GM18502 (cell line): ENCODE data around the gene SLC22A5.

ENCODE experiments used
- ATAC-seq: cut with Tn5 transposase; IDR thresholded peaks from one replicate; pipeline ENCODE4 v1.9.1; 2021; ENCODE audit warnings: mild to moderate bottlenecking; ENCODE audit not compliant: unreplicated experiment, poor library complexity

SLC22A5 gene

DNA sequence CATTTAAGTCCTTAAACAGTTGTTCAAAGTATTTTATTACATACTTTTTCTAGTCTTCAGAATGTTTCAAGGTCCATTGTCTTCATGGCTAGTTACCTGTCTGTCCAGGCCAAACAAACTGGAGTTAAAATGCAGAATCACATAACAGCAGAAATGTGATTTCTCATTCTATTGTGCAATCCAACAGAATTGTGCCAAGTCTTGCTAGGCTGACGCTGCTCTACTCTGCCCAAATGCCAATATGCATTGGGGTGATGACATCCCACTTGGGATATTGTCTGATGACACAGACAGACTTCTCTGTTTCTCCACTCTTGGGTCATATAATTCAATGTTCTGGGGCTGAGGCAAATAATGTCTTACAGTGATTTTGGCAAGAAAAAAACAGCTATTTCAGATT lies 5.2 kb upstream of the SLC22A5 start:
- ATAC-seq = no peak

DNA sequence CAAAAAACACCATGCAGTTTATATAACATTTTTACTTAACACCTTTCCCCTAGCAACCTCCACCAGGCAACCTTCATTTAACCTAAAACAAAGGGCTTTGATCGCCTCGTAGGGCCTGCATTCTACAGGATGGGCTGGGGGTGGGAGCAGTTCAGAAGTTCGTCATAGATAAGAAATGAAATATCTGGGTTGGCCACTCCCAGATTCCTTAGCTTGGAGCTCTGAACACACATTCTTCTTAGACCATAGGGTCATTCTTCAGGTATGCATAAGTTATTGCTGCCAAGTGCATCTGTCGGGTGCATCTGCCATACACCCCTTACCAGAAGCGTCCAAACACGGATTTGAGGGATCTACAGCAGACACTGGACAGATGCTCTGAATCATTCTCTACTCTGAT lies 4.3 kb upstream of the SLC22A5 start:
- no peak for ATAC-seq

DNA sequence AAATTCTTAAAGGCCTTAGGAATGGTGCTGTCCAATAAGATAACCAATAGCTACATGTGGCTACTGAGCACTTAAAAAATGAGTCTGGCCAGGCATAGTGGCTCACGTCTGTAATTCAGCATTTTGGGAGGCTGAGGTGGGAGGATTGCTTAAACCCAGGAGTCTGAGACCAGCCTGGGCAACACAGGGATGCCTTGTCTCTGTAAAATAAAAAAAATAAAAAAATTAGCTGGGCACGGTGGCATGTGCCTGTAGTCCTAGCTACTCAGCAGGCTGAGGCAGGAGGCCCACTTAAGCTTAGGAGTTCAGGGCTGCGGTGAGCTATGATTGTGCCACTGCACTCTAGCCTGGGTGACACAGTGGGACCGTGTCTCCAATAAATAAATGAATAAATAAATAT lies 1.3 kb upstream of the SLC22A5 start:
- ATAC-seq = no peak

DNA sequence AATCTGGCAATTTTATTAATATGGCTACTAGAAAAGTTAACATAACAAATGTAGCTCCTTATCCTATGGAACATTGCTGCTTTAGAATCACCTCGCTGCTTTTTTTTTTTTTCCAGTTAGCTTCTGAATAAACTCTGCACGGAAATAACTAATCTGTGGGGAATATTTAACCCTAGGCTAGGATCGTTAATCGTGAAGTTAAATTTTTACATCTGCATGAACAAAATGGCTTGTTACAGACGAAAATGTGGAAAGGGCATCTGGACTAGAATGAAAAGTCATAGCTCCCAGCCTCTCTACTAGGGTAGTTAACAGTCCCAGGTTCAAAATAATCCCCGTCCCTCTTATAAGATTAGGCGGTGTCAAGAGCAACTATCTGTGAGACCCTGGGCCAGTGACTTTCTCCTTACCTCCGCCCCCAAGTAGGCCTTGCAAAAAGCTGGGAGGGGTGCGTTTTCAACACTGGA lies 470 bp upstream of the SLC22A5 start:
- ATAC-seq = no peak

DNA sequence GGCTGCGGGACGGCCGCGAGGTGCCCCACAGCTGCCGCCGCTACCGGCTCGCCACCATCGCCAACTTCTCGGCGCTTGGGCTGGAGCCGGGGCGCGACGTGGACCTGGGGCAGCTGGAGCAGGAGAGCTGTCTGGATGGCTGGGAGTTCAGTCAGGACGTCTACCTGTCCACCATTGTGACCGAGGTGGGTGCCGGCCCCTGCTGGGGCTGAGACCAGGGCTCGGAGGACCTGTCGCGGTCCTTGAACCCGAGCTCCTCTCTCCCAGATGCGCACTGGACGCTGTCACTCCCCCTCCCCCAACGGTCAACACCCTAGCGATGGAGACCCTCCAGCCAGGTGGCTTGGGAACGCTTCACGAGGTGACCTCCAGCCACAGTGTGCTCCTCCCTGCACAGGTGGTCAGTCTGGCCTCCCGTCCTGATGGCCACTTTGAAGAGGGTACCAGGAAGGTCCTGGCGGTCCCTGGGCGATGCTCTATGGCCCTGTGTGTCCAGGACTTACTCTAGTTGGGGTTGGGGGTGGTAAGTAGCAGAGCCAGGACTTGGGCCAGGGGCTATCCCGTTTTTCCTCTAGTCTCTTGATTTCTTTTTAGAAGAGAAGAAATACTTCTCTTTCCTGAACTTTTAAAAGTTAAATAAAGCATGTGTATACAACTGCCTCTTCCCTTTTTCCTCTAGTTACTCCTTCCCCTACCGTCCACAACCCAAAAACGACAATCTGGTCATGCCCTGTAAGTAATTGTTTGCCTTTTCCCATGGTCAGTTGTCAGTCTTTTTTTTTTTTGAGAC lies 866 bp downstream of the SLC22A5 start:
- ATAC-seq = peak; percentile 2

DNA sequence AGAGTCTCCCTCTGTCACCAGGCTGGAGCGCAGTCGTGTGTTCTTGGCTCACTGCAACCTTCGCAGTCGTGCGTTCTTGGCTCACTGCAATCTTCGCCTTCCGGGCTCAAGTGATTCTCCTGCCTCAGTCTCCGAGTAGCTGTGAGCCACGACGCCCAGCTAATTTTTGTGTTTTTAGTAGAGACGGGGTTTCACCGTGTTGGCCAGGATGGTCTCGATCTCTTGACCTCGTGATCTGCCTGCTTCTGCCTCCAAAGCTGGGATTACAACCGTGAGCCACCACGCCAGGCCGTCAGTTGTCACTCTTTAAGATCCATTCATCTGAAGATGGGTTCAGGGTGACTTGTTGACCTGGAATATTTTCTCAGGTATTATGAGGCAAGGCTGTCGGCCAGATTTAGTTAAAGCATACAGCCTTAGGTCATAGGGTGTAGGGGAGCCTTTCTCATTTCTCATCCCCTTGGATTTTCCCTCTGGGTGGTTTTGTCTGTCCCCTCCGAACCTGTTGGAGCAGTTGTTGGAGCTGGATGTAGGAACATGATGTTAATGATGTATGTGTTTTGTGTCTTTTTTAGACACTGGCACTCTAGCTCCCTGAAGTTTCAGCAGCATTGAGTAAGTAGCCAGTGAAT lies 1.6 kb downstream of the SLC22A5 start:
- ATAC-seq = no peak

DNA sequence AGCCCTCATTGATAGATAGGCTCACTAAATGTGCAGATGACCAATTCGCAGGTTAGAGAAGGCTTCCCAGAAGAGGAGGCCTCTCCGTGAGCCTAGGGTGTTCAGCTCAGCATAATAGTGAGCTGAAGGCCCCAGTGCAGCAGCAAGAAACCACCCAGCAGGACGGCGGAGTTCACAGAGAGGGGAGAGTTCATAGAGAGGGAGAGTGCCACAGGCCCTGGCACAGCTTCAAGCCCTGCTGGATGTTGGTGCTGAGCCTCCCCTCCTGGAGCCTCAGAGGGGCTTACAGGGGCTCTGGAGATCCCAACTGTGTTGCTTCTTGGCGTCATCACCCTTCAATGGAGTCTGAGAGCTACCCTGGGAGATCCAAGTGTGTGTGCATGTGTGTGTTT lies 2.1 kb downstream of the SLC22A5 start:
- ATAC-seq = no peak

DNA sequence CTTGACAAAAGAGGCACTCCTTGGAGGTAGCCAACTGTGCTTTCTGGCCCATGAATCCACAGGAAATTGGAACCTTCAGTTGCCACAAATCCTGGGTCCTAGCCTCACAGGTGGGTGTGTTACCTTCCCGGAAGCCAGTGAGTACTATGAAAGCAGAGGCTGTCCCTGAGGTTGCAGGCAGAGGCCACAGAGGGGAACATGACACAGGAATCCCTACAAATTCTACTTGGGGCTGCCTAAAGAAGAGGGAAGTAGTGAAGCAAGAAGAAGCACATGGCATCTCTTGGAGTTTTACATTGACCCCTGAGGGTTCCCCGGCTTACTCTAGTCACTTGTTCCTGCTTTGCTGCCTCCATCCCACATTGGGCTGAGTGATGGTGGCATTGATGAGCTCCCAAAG lies 2.6 kb downstream of the SLC22A5 start:
- no peak for ATAC-seq

DNA sequence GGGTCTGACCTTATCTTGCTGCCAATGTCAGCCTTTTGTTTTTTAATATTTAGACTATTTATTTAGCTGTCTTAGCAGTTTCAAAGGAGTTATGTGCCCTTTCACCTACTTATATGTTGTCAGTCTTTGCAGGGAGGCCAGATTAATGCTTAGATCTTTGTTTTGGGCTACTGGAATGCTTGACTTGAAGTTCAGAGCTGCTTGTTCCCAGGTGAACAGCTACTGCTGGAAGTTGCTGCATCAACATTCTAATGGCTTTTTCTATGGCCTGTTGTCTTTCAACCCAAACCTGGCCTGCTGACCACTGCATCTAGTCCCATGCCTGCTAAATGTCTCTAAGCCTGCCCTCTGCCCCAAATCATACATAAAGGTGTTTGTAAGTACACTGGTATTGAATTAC lies 3.0 kb downstream of the SLC22A5 start:
- ATAC-seq = no peak

DNA sequence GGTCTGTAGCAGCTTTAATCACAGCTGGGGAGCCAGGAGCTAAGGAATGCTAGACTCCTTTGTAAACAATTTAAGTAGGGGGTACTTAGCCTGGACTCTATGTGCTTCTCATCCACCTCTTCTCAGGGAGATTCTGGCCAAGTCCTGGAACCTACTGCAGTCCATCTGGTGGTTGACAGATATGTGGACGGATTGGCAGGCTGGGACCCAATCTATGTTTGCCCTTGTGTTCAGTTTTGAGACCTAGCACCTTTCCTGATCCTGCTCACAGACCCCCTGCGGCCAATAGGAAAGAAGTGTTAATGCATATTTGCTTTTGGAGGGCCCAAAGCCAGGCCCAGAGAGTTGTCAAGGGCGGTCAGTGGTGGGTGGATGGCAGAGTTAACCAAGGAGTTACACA lies 6.4 kb downstream of the SLC22A5 start:
- no peak for ATAC-seq

DNA sequence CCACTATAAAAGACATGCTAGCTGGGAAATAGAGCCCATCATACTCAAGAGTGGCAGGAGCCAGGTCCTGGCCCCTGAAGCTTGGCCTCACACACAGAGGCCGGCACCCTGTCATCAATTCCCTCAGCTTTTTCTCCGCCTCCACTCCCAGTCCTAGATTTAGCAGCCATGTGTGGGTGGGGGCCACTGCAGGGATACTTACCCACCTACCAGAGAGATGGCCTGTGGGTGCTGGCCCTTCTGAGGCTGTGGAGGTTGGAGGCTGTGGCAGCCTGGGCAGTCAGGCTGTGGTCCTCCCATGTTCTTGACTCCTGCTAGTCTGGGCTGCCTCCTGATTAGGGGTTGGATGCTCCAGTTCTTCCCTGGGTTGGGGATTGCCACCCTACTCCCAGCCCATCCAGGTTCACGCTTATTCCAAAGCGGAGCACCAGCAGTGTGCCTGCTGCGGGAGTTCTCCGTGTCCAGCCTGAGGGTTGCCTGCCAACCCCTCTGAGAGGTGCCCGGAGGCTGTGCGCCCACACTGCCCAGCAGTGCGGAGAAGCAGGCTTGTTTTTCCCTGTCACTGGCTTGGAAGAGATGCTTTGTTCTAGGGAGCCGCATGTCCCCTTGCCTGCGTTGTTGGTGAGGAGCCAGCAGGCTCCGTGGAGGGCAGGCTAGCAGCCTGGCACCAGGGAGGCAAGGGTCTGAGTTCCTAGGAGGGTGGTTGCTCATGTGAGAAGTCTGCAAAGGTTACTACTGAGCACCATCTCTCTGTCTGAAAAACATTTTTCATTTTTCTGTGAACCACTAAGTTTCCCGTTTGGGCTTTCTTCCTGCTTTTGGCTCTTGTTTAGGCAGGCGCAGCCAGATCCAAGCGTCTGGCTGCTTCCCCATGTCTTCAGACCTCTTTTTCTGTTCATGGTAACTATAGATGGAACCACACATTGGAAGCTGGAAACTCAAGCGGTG lies 7.5 kb downstream of the SLC22A5 start:
- no peak for ATAC-seq

DNA sequence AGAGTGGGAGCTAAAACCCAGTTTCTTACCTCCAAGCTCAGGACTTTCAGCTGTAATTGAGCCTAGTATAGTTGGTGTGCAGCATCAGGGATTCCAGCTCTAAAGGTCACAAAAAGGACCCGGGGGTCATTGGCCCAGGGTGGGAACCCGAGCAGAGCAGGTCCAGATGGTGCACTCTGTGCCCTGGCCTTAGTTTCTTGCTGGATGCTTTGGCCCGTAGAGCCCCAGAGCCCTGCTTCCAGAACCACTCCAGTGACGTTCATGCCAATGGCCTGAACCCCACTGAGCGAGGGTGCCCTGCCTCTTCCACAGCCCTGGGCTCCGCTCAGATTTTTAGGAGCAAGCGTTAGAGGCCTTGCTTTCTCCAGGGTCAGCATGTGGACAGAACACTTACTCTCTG lies 8.2 kb downstream of the SLC22A5 start:
- no peak for ATAC-seq

DNA sequence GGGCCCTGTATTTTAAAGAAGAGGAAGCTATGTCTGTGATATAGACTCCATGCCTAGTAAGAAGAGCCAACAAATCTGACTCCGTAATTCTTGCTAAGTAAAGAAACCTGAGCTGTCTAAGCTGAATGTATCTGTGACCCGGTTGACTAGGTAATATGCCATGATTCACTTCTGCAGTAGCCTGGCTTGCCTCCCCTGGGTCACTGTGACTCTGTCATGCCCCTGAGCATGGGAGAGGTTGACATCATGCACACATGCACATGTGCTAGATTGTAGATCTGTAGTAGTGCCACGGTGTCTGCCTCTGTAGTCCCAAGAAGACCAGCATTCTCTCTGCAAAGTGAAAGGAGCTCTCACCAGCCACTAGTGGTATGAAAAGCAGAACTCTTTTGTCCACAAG lies 9.1 kb downstream of the SLC22A5 start:
- ATAC-seq = no peak

DNA sequence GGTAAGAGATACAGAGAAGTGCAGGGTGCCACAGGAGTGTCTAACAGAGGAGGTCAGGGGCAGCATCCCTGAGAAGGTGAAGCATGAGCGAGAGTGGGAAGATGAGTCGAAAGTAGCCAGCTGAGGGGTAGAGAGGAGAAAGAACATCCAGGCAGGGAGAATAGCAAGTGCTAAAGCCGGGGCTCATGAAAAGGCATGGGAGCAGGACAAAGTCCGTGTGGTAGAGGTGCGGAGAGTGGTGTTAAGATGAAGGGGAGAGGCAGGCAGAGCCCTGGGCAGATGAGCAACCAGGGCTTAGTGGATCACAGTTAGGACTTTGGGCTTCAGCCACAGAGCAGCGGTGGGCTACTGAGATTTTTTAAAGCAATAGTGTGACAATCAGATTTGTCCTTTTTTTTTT lies 10.5 kb downstream of the SLC22A5 start:
- no peak for ATAC-seq

DNA sequence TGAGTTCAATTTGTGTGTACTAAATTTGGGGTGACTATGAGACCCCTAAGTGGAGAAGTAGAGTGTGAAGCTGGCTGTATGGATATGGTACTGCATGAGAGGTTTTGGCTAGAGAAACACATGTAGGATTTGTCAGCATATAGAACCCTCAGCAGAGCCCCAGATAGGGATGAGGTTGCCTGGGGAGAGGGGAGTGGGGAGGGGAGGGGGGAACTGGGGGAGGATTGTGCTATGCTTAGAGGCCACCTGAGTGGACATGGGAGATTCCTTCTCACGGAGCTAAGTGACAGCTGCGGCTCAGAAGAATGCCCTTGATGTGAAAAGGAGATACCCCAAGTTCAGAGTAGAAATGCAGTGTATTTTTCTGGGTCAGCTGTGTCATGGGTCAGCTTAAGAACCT lies 11.2 kb downstream of the SLC22A5 start:
- ATAC-seq = no peak

DNA sequence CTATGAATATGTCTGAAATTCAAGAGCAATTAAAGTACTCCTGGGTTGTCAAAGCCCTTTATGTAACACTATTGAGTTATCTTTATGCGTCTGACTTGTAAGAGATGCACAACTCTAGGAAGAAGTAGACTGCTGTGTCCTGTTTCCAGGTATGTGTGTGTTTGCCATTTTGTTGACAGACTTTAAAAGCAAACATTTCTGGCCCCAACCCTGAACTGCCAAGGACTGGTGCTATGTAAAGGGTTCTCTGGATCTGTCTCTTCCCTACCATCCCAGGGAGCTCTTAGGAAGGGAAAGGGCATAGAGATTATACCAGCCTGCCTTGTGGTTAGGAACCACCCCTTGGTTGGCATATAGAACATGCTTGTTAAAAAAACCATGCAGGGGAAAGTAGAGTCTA lies 12.1 kb downstream of the SLC22A5 start:
- no peak for ATAC-seq

DNA sequence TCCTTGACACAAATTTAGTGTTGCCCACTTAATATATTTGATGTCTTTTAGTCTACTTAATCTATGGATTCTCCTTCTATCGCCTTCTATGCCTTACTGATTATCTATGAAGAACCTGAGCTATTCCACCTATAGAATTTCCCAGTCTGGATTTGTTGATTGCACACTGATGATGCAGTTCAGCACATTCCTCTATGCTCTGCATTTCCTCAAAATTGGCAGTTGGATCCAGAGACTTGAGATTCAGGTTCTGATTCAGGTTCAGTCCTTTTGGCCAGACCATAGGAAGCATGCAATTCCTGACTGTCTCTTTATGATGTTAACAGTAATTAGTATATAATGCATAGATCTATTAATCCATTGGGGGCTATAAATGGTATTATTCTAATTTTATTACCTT lies 13.8 kb downstream of the SLC22A5 start:
- ATAC-seq = no peak

DNA sequence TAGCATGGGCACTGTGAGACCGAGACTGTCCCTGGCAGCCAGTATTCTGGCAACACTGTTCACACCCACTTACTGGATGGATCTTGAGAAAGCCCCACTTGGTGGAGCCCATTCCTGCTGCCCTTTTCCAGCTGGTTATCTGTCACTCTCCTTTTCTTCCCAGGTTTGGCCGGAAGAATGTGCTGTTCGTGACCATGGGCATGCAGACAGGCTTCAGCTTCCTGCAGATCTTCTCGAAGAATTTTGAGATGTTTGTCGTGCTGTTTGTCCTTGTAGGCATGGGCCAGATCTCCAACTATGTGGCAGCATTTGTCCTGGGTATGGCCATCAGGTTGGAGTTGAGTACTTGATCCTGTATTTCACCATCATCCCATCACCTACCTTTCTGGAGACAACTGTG lies 14.5 kb downstream of the SLC22A5 start:
- no peak for ATAC-seq

DNA sequence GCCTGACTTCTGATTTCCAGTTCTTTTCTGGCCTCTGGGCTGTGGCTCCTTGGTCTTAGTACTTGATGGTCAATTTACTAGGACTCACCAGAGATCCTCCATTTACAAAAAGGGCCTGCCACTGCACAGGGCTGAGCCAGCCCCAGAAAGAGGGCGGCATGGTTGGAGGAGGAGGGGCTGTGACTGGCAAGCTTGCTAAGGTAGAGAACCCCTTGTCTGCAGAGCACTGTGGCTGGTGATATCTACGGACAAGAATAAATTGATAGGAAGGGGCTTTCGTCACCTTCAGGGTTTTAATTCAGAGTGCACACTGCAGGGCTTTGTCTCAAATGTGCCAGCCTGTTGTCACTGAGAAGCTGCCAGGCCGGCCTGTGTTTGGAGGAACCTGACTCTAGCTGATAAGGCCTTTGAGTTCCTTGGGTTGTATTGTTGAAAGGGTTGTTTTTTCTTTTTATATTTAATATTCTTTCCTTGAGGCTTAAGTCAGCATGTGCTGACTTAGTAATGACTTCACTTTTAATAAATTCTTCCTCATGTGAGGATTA lies 15.1 kb downstream of the SLC22A5 start:
- no peak for ATAC-seq

DNA sequence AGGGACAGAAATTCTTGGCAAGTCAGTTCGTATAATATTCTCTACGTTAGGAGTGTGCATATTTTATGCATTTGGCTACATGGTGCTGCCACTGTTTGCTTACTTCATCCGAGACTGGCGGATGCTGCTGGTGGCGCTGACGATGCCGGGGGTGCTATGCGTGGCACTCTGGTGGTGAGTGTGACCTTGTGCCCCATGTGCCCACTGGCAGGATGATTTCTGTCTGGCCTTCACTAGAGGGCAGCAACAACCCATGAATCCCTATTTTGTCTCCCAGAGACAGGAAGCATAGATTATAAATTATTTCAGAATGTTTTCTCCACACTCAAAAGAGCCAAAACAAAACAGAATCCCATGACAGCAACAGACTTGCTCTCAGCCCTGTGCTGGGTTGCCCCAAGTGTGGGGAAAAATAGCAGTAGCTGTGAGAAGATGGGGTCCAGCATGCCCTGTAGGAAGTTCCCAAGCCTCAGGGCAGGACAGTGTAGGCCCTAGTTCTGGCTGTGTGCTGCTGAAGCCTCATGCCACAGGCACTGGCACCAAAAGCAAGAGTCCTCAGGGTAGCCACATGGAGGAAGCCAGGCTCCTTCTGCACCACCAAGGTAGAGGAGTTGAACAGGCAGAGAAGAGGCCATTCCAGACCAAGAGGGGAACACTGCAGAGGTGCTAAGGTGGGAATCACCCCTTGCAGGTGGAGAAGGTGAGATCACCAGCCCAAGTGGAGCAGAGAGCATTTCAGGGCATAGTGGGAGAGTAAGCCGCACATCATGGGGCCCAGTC lies 16.0 kb downstream of the SLC22A5 start:
- peak; percentile 39 for ATAC-seq
